ENCODE results near the gene C20orf202.

DNA sequence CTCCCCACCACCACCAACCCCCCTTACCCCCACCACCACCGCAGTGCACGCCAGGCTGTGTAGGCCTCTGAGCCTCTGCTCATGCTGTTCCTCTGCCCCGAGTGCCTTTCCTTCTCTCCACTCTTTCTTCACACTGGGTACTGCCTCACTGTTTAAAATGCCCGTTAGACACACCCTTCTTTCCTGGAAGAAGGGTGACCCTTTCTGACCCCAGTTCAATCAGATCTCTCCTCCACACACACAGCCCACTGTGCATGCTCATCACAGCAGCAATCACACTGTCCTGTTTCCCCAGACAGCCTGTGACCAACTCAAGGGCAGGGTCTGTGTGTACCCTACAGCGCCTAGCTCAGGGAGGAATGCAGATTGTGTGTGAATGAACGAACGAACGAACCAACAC lies 28.5 kb upstream of the C20orf202 start:
- TF ChIP-seq GATA2 (IDR thresholded peaks at IDR 0.05; ENCODE audit: low read depth, low read length): no peak
- TF ChIP-seq GATA3 (IDR thresholded peaks at IDR 0.05; ENCODE audit: low read depth, low read length): no peak
